SJCRH30 (cell line): ENCODE results near the gene MCL1. TPM values are rescaled to one million over a fixed set of nuclear protein-coding genes. Genes with fewer than 3 reads are reported as not detected.
"Not testable (repeated sequence)": the region's sequence is repeated elsewhere in the genome, so short reads cannot be mapped to it uniquely, and the experiment has no call there.

ENCODE experiments used
- DNase-seq, 2 experiments: peaks; one replicate each; pipeline ENCODE4 v3.0.0-alpha.2; 2015 to 2020
- H3K27ac ChIP-seq: fragments of 250-450 bp; sonication (Bioruptor Pico); 2 replicates; pipeline ENCODE4 v1.5.1; 2020; ENCODE audit warnings: mild to moderate bottlenecking, moderate library complexity
- H3K27me3 ChIP-seq: fragments of 250-450 bp; sonication (Bioruptor Pico); 2 replicates; pipeline ENCODE4 v1.5.1; 2020; ENCODE audit warnings: mild to moderate bottlenecking, moderate library complexity
- H3K36me3 ChIP-seq: fragments of 250-450 bp; sonication (Bioruptor Pico); 2 replicates; pipeline ENCODE4 v1.5.1; 2020; ENCODE audit warnings: mild to moderate bottlenecking, moderate library complexity
- H3K4me1 ChIP-seq: fragments of 250-450 bp; sonication (Bioruptor Pico); 2 replicates; pipeline ENCODE4 v1.5.1; 2020; ENCODE audit warnings: mild to moderate bottlenecking, moderate library complexity
- H3K4me3 ChIP-seq: fragments of 250-450 bp; sonication (Bioruptor Pico); 2 replicates; pipeline ENCODE4 v1.5.1; 2020; ENCODE audit warnings: mild to moderate bottlenecking, moderate library complexity
- H3K9me3 ChIP-seq: fragments of 250-450 bp; sonication (Bioruptor Pico); replicated peaks from 2 replicates; pipeline ENCODE4 v1.5.1; 2020; ENCODE audit warnings: mild to moderate bottlenecking, moderate library complexity
- total RNA-seq: library from RNA; depleted of rRNA; stranded (reverse); fragments of >200 nt; shearing (Covaris generic); gene quantifications from 2 replicates; pipeline ENCODE4 v1.2.3, GENCODE V29; 2014

The MCL1 gene
- total RNA-seq, 1 experiment from 2014 or later: 104 TPM

DNA sequence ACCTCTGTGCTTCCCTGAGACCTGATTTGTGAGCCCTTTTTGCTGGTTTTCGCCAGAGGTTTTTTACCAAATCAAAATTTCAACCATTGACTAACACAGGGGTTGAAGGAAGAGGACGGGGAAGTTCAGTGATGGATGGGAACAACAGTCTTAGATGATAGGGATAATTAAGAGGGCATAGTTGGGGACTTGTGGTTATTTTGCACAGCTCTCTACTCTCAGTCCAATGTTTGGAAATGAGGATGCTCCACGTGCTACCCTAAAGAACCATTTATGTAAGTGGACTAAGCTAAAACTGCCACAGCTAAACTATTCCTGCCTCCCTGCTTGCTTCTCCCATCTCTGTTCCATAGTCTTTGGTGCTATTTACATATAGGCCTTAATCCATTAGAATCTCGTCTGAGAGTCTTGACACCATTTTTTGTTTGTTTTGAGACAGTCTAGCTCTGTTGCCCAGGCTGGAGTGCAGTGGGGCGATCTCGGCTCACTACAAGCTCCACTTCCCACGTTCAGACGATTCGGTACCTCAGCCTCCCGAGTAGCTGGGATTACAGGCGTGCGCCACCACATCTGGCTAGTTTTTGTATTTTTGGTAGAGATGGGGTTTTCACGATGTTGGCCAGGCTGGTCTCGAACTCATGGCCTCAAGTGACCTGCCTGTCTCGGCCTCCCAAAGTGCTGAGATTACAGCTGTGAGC lies 684 bp upstream of the MCL1 start:
- Histone ChIP-seq H3K27me3 (no peaks in the 10 kb centered on the region), H3K9me3 (no peaks in the 10 kb centered on the region), H3K4me1 (peaks cover 2% of the 10 kb centered on the region), H3K27ac (peak overlapping the region; percentile 94), H3K36me3 (peaks cover 37% of the 10 kb centered on the region), H3K4me3 (peak overlapping the region; percentile 89)
- DNase-seq: no peak

DNA sequence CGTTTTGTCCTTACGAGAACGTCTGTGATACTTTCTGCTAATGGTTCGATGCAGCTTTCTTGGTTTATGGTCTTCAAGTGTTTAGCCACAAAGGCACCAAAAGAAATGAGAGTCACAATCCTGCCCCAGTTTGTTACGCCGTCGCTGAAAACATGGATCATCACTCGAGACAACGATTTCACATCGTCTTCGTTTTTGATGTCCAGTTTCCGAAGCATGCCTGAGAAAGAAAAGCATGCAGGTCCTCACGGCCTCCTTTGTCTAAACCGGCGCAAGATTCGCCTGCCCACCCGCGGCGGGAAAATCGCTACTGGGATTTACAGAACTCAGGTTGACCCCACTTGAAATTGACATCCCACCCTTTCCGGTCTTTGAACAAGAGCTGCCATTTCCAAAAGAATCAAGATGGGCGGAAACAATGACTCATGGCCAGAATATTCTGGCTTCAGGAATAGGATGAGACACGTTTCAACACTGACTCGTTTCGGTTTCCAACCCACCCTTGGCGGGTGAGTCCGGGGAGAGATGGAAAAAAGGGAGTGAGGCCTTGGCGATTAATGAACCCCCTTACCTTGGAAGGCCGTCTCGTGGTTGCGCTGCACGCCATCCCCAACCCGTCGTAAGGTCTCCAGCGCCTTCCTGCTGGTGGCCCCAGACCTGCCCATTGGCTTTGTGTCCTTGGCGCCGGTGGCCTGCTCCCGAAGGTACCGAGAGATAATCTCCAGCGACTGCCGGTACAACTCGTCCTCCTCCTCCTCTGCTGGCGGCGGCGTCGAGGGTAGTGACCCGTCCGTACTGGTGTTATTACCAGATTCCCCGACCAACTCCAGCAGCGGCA lies 919 bp downstream of the MCL1 start:
- H3K27ac ChIP-seq: peak overlapping the region; percentile 94
- peaks cover 2% of the 10 kb centered on the region for H3K4me1 ChIP-seq
- no peaks in the 10 kb centered on the region for H3K27me3 ChIP-seq
- H3K9me3 ChIP-seq: no peaks in the 10 kb centered on the region
- H3K4me3 ChIP-seq: peak overlapping the region; percentile 89
- peak; percentile 61 to 68 for DNase-seq
- H3K36me3 ChIP-seq: peaks cover 53% of the 10 kb centered on the region

DNA sequence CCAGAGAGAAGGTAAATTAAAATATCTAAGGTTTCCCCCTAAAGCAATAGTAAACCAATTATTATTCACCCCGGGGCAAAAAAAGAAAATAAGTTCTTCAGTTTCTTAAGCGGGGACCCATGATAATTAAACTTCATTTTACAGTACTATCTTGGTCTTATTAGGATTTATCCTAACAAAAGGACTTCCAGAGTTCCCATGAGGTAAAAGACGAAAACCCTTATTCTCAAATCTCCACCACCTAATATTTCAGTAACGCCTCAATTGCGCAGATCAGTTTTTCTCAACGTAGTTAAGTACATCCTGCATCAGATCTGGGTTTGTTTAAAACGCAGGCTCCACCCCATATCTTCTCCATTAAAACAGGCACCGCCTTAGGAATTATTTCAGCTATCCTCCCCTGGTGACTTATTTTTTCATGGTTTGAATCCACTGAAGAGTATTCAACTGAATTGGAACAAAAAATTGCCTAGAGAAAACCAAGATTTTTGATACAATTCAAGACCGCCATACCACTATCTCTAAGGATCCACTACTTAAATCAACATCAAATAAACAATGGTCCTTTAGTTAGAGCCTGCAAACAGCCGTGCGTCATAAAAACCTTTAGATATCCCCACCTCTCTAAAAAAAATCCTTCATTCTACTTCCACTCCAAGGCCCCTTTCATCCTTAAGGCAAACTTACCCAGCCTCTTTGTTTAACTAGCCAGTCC lies 1.7 kb downstream of the MCL1 start:
- DNase-seq: no peak
- peak overlapping the region; percentile 89 for H3K4me3 ChIP-seq
- no peaks in the 10 kb centered on the region for H3K9me3 ChIP-seq
- H3K27ac ChIP-seq: peak overlapping the region; percentile 94
- H3K4me1 ChIP-seq: peaks cover 2% of the 10 kb centered on the region
- H3K36me3 ChIP-seq: peaks cover 61% of the 10 kb centered on the region
- H3K27me3 ChIP-seq: no peaks in the 10 kb centered on the region

DNA sequence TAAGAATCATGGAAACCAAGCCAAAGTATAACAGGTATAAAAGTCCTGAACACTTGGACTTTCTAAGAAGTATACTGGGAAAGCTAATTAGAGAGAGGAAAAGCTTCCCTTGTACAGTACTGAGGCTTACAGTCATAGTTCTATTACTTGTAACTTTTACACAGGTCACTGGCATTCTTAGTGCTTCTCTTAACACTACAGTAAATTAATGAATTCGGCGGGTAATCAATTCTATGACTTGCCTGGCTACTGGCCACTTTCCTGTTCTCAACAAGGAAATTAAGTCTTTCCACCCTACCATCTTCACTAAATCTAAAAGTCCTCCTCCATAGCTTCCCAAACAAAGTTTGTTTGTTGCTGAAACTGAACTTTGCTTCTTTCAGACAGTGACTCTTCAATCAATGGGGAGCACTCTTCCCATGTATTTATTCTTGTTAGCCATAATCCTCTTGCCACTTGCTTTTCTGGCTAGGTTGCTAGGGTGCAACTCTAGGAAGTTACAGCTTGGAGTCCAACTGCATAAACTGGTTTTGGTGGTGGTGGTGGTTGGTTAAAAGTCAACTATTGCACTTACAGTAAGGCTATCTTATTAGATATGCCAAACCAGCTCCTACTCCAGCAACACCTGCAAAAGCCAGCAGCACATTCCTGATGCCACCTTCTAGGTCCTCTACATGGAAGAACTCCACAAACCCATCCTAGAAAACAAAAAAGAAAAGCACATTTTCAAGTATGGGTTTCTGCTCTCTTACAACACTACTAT lies 2.4 kb downstream of the MCL1 start:
- Histone ChIP-seq H3K4me3 (peak overlapping the region; percentile 89), H3K9me3 (no peaks in the 10 kb centered on the region), H3K27ac (no peak overlapping the region), H3K4me1 (peaks cover 2% of the 10 kb centered on the region), H3K27me3 (no peaks in the 10 kb centered on the region), H3K36me3 (peaks cover 65% of the 10 kb centered on the region)
- DNase-seq: no peak

DNA sequence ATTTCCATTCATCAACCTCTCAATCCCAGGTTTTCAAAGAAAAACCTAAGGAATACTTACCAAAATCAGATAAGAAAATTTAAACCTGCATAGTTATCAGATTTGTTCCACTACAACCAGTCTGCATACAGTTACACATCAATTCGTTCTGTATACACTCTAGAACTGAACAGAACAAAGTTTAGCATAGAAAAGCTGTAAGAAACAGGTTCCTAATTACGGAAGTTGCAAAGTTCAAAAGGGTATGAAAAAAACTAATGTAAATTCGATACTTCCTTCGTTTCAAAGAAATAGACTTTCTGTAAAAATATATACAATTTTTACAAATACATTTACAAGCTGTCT lies 3.1 kb downstream of the MCL1 start:
- H3K9me3 ChIP-seq: no peaks in the 10 kb centered on the region
- H3K4me1 ChIP-seq: peaks cover 2% of the 10 kb centered on the region
- no peak for DNase-seq
- H3K27me3 ChIP-seq: no peaks in the 10 kb centered on the region
- peaks cover 65% of the 10 kb centered on the region for H3K36me3 ChIP-seq
- H3K4me3 ChIP-seq: peak overlapping the region; percentile 89
- H3K27ac ChIP-seq: no peak overlapping the region

DNA sequence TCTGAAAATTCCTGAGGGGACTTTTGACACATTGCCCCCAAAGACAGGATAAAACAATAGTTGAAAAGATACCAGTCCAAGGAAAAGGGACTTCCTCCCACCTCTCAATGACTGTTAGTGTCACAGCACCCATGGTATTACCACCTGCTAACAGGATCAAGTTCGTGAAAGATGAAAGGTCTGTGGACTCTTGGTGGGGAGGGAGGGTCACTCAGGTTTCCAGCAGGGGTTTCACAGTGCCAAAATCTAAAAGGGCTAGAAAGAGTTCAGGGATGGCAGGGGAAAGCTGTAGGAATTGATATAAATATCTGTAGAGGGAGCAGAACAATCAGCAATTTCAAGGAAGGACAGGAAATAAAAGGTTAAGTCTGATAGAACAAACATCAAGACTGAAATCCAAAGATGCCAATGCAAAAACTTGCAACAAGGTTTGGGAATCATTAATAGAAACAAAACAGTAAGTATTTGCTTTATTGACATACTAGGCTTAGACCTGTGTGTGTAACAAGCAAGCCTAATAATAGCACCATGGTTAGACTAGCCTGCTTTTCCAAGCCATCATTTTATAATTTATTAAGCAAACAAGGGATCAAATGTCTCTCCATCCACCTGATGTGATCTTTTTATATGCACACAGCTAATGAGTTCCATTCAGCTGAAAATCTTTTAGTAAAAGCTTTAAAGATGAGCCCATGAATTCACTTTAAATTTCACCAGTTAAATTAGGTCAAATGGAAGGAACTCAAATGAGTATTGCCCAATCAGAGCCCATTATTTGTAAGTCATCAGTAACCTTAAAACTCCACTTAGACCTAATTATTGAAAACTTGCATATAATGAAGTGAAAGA lies 3.7 kb downstream of the MCL1 start:
- Histone ChIP-seq H3K36me3 (peaks cover 65% of the 10 kb centered on the region), H3K27ac (no peak overlapping the region), H3K9me3 (no peaks in the 10 kb centered on the region), H3K4me3 (no peak overlapping the region), H3K4me1 (peaks cover 2% of the 10 kb centered on the region), H3K27me3 (no peaks in the 10 kb centered on the region)
- DNase-seq: no peak

DNA sequence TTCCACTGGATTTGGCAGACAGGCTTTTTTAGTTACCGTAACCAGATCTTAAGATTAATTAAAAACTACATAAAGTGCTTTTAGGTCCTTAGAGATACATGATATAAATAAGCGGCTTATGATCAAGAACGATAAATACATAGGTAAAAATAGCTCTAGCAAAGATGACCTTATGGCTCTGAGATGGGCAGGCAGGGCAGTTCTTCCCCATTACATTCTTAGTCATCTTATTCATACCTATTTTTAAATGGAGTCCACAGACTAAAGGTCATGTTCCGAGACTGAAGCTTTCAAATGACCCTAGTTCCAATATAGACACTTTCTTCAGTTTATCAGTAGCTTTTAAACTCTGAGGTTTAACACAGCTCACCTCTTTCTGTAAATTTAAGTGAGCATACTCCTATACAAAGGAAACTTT lies 4.3 kb downstream of the MCL1 start:
- no peak overlapping the region for H3K4me3 ChIP-seq
- H3K27ac ChIP-seq: no peak overlapping the region
- no peaks in the 10 kb centered on the region for H3K27me3 ChIP-seq
- H3K36me3 ChIP-seq: peaks cover 65% of the 10 kb centered on the region
- H3K4me1 ChIP-seq: peaks cover 6% of the 10 kb centered on the region
- no peak for DNase-seq
- H3K9me3 ChIP-seq: no peaks in the 10 kb centered on the region

DNA sequence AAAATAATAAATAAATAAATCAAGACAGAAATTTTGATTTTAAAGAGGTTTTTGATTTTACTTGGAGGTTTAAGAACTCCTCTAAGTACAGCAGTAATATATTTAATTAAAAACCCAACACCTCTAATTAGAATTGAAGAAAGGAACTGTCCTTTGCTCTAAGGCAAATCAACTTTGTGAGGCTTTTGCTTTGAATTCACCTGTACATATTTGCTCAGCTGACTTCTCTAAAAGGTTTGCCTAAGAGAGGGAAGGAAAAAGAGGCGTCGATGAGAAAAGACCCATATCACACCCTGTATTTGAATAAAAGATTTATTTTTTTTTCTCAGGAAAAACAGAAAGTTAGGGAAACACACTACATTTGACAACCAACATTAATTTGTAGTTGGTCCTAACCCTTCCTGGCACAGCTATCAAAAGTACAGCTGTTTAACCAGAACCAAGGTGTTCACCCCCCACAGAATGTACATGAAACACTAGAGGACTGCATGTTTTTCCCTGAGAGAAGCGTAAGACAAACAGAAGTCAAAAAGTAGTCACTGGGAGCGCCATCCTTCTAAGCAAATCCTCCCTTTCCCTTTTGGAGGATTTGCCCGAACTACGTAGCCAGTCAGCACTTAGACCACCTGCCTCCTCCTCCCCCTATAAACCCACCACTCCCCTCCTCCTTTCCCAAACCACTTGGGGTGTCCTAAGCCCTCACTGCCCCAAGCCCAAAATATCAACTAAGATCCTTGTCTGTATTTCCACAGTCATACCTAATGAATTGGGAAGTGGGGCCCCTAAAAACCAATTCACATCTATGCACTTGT lies 4.9 kb downstream of the MCL1 start:
- H3K27ac ChIP-seq: no peak overlapping the region
- H3K4me3 ChIP-seq: no peak overlapping the region
- no peak for DNase-seq
- H3K36me3 ChIP-seq: peaks cover 65% of the 10 kb centered on the region
- no peaks in the 10 kb centered on the region for H3K9me3 ChIP-seq
- no peaks in the 10 kb centered on the region for H3K27me3 ChIP-seq
- peaks cover 10% of the 10 kb centered on the region for H3K4me1 ChIP-seq

DNA sequence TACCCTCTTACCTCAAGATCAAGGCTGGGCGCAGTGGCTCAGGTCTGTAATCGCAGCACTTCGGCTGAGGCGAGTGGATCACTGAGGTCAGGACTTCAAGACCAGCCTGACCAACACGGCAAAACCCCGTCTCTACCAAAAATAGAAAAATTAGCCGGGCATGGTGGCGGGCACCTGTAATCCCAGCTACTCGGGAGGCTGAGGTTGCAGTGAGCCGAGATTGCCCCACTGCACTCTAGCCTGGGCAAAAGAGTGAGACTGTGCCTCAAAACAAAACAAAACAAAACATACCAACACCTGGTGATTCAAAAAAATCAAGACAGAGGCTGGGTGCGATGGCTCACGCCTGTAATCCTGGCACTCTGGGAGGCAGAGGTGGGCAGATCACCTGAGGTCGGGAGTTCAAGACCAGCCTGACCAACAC lies 5.8 kb downstream of the MCL1 start:
- DNase-seq, H3K9me3 ChIP-seq, H3K4me3 ChIP-seq, H3K27me3 ChIP-seq, H3K27ac ChIP-seq: not testable (repeated sequence)
- H3K36me3 ChIP-seq: peaks cover 61% of the 10 kb centered on the region
- peaks cover 18% of the 10 kb centered on the region for H3K4me1 ChIP-seq

DNA sequence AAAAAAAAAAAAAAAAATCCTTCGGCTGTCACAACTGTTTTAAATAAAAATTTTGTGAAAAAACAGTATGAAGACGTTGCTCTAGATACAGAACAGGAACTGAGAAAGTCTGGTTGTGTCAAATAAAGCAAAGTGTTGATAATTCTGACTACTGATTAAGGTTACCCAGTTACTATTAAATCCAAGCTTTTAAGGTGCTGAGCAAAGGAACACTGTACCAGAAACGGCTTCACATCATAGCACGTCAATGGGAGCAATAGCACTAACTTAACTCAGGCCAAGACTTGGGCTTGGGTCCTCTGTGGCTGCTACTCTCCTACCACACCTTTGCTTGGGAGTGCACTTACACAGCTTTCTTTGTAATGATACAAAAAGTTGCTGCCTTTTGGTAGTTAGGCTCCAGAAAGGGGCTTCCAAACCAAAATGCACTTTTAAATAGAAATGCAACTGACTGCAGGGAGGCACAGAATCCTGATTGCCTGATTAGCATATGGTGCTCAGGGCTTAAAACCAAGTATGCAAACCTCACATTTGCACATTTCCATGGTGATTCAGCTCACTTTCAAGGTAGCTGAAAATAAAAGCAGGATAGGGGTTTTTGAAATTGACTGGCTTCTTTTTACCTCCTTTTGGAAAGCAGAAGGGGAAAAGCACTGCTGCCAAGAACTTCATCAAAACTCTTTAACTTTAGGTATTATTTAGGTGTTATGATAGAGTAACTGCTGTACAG lies 6.3 kb downstream of the MCL1 start:
- Histone ChIP-seq H3K9me3 (no peaks in the 10 kb centered on the region), H3K36me3 (peaks cover 57% of the 10 kb centered on the region), H3K27me3 (no peaks in the 10 kb centered on the region), H3K4me1 (peaks cover 21% of the 10 kb centered on the region), H3K4me3 (no peak overlapping the region), H3K27ac (no peak overlapping the region)
- DNase-seq: no peak

DNA sequence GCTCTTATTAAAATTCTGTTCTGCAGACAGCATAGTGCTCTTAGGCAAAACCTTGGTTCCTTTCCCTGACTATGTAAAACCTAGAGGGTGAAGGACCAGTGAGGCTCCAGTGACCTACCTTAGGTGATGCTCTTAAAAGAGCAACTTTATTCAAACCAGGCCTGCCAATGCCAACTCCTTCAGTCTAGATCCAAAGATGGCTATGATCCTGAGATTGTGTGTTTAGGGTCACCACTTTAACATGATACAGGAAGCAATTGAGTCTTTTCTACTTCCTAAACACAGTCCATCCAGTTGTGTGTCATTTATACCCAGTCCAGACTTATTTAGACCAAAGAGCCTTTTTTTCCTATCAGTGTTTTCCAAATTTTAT lies 10.8 kb downstream of the MCL1 start:
- H3K36me3 ChIP-seq: peaks cover 12% of the 10 kb centered on the region

DNA sequence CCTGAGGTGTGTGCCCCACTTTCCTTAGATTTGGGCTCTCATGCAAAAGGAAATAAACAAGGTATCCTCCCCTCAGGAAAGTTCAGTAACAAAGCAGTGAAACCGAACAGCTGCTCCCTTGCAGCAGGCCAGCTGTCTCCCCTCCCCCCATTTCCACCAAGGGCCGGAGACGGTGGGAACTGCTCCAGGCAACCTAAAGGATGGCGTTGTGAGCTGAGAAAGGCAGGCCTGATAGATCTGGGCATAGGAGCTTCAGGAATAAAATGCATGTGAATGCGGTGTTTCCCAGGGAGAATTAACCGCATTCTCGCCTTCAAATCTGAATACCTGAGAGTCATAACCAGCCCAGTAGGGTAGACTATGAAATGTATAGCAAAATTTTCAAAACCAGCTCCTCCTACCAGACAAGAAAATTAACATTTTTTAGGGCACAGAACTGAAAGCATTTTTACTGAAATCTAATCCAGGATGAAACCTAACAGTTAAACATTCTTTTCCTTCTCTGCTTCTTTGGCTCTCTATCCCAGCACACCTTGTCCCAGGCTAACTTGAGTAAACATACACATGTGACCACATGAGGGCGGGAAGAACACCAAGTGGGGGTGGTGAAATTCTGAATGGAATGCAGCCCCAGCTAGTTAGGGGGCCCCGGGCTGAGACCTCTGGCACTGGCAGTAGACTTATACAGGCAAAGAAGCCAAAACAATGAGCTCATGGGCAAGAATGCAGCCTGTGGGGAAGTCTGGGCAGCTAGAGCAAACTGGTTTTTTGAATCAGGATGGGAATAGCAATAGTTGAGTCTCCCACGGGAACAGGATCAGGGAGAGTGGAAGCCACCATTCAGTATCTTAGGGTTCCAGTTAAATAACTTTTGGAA lies 11.5 kb downstream of the MCL1 start:
- Histone ChIP-seq H3K4me1 (peaks cover 35% of the 10 kb centered on the region), H3K36me3 (peaks cover 6% of the 10 kb centered on the region), H3K27me3 (no peaks in the 10 kb centered on the region), H3K27ac (peak overlapping the region; percentile 92), H3K9me3 (no peaks in the 10 kb centered on the region), H3K4me3 (peak overlapping the region; percentile 33)
- peak; percentile 93 to 94 for DNase-seq

More for the DNA sequence above, 10.8 kb downstream of the MCL1 start:
- H3K4me1 ChIP-seq: peaks cover 31% of the 10 kb centered on the region
- no peaks in the 10 kb centered on the region for H3K9me3 ChIP-seq
- H3K4me3 ChIP-seq: peak overlapping the region; percentile 1; the same call in 1 of the 2 replicates
- no peaks in the 10 kb centered on the region for H3K27me3 ChIP-seq
- peak overlapping the region; percentile 92 for H3K27ac ChIP-seq
- DNase-seq: no peak
